ENCODE measurements around the gene PARP11. TPM values are rescaled to one million over a fixed set of nuclear protein-coding genes. Genes with fewer than 3 reads are reported as not detected.
"Not testable (repeated sequence)": the region's sequence is repeated elsewhere in the genome, so short reads cannot be mapped to it uniquely, and the experiment has no call there.

PARP11 gene
- total RNA-seq, 1 donor from 2014 or later = 6.2 TPM

DNA sequence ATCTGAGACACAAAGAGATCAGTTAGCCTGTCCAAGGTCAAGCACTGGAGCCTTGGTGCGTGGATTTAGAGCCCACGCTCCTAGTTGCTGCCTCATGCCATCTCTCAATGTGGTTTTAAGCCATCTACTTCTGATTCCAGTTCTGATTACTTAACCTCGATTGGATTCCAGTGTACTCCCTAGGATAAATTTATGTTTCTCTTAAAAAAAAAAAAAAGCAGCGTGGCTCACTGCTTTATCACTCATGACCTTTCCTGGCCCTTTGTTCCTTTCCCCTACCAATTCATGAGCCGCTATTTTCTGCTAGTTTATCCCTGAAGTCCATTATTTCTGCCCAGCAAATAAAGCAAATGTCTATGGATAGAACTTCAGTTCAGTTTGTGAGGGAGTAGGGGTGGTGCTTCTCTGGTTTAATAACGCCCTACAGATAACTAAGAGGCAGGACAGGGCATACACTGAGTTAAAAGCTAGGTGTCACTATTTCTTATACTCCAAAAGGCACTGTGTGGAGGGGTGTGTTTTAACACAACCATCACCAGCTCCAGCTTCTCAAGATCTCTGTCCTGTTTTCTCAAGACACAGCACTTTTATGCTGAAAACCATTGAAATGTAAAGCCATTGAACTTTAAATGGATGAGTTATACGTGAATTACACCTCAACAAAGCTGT is 9.8 kb upstream of the PARP11 start:
- peak; percentile 34 for DNase-seq (ENCODE audit: low read depth)

DNA sequence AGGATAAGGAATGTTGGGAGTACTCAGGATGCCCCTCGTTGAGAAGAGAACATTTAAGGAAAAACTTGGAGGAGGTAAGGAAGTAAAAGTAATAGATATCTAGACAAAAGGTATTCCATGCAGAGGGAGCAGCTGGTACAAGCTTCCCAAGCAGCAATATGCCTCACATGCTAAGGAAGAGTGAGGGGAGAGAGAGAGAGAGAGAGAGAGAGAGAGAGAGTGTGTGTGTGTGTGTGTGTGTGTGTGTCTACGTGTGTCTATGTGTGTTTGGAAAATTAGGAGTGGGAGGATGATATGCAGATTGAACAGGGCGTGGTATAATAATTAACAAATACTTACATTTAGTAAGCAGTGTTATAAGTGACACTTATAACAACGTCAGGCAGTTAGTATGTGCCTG is 9.2 kb upstream of the PARP11 start:
- DNase-seq (ENCODE audit: low read depth) = no peak

- DNase-seq (ENCODE audit: low read depth) = no peak
These were observed 8.2 kb upstream of the PARP11 start for GRCh38 chr12:3881281-3881950.

GRCh38 chr12:3879846-3880245 is 6.6 kb upstream of the PARP11 start:
- no peak for DNase-seq (ENCODE audit: low read depth)

DNA sequence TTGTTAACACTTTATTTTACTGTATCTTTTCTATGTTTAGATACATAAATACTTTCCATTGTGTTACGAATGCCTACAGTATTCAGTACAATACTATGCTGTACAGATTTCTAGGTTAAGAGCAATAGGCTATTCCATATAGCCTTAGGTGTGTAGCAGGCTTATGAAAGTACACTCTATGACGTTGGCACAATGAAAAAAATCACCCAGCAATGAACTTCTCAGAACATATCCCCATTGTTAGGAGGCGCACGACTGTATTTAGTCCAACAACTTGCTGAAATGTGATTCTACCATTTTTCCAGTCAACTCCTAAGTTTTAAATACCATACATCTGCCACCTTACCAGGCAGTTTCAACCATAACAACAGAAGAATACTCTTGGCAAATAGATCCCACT is 1.8 kb downstream of the PARP11 start:
- no peak for DNase-seq (ENCODE audit: low read depth)

DNA sequence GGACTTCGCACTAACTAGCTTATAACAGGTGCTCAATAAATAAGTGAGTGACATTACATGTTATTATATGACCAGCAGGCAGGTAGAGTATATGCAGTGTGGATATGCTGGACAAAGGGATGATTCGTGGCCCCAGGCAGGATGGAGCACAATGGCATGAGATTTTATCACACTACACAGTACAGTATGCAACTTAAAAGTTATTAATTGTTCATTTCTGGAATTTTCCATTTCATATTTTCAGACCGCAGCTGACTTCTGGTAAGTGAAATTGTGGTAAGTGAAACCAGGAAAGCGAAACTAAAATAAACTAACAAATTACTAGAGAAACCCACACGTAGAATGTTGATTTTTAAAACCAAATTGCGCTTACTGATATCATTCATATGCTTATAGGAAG is 3.3 kb downstream of the PARP11 start:
- DNase-seq (ENCODE audit: low read depth) = no peak

- DNase-seq (ENCODE audit: low read depth) = no peak
These were observed 3.8 kb downstream of the PARP11 start for GRCh38 chr12:3869433-3869832.

- DNase-seq (ENCODE audit: low read depth) = no peak
These were observed 9.4 kb downstream of the PARP11 start for GRCh38 chr12:3863756-3864155.

- DNase-seq (ENCODE audit: low read depth) = no peak
These were observed 30.7 kb downstream of the PARP11 start for GRCh38 chr12:3842517-3842916.

GRCh38 chr12:3841783-3842182 is 31.4 kb downstream of the PARP11 start:
- DNase-seq (ENCODE audit: low read depth) = no peak

DNA sequence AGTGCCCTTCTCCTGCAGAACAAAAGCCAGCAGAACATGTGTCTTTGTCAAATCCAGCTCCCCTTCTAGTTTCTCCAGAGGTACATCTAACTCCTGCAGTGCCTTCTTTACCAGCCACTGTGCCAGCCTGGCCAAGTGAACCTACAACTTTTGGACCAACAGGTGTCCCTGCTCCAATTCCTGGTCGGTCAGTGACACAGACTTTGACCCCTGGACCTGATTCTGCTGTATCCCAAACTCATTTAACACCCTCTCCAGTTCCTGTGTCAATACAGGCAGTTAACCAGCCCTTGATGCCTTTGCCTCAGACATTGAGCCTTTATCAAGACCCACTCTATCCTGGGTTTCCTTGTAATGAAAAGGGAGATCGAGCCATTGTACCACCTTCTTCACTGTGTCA is 32.4 kb downstream of the PARP11 start:
- not testable (repeated sequence) for DNase-seq (ENCODE audit: low read depth)

DNA sequence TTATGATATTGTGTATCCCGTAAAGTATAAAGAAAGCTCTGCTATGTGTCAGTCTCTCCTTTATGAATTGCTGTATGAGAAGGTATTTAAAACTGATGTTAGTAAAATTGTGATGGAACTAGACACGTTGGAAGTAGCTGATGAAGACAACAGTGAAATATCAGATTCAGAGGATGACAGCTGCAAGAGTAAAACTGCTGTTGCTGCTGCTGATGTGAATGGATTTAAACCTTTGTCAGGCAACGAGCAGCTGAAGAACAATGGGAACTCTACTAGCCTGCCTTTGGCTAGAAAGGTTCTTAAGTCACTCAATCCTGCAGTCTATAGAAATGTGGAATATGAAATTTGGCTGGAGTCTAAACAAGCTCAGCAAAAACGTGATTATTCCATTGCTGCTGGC is 33.5 kb downstream of the PARP11 start:
- DNase-seq (ENCODE audit: low read depth) = peak; percentile 60

GRCh38 chr12:3838701-3839548 is 34.3 kb downstream of the PARP11 start:
- not testable (repeated sequence) for DNase-seq (ENCODE audit: low read depth)

- peak; percentile 11 for DNase-seq (ENCODE audit: low read depth)
These were observed 35.1 kb downstream of the PARP11 start for GRCh38 chr12:3838076-3838475.

- DNase-seq (ENCODE audit: low read depth) = no peak
These were observed 36.1 kb downstream of the PARP11 start for GRCh38 chr12:3837049-3837448.

- no peak for DNase-seq (ENCODE audit: low read depth)
These were observed 36.6 kb downstream of the PARP11 start for GRCh38 chr12:3836641-3837040.

DNA sequence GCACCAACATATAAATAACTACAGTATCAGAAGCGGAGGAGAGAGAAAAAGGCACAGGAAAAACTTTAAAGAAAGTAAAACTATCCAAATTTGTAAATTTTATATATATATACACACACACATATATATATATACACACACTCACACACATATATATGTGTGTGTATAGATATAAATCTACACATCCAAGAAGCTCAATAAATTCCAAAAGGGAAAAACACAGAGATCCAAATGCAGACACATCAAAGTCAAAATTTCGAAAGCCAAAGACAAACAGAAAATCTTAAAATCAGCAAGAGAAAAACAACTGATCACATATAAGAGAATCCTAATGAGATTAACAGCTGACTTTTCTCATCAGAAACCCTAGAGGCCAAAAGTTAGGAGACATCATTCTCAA is 37.3 kb downstream of the PARP11 start:
- DNase-seq (ENCODE audit: low read depth) = no peak

DNA sequence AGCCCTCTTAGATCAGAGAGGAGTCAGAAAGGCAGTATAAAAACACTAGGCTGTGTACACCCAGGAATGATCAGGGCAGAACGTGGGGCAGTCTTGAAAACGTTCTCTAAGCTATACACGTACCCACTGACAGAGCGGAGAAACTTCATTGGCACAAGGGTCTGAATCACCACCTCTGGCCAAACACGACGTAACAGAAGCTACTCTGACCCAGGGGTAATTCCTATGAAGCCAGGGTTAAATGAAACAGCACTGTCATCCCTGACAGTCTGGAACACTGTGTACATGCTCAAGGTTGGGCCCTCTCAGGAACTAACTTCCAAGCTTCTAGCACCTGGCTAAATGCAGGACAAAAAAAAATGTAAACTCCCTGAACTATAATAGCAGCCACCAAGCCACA is 38.4 kb downstream of the PARP11 start:
- DNase-seq (ENCODE audit: low read depth) = no peak

- DNase-seq (ENCODE audit: low read depth) = no peak
These were observed 39.4 kb downstream of the PARP11 start for GRCh38 chr12:3833670-3834310.

- no peak for DNase-seq (ENCODE audit: low read depth)
These were observed 40.5 kb downstream of the PARP11 start for GRCh38 chr12:3832738-3833137.

- peak; percentile 68 for DNase-seq (ENCODE audit: low read depth)
These were observed 44.3 kb downstream of the PARP11 start for GRCh38 chr12:3828888-3829287.
